A549 (cell line): ENCODE results near the gene PRKG1. TPM values are rescaled to one million over a fixed set of nuclear protein-coding genes. Genes with fewer than 3 reads are reported as not detected.

Experiments
- ATAC-seq, 2 experiments: fragments of 200-7000 bp in 1 of 2; fragments of >200 bp in 1 of 2; cut with Nextera tagmentation in 1 of 2; cut with Tn5 transposase in 1 of 2; 3 replicates each; pipeline versions ENCODE4 v1.8.0 to v1.9.1; 2018 to 2020; ENCODE audit warnings: mild to moderate bottlenecking in 1 of 2, moderate library complexity in 1 of 2
- CTCF ChIA-PET: fragments of 300-600 bp; sonication (Branson Sonifier 250); formaldehyde crosslinking; extraction: SDS; loops from one replicate; lab custom pipeline; 2021; ENCODE audit warnings: antibody characterized with exemption, inconsistent platforms; lab: Yijun Ruan, JAX
- POLR2A ChIA-PET: fragments of 350-600 bp; formaldehyde crosslinking; extraction: SDS; loops from one replicate; lab custom pipeline; 2021; ENCODE audit warnings: antibody characterized with exemption, inconsistent platforms; lab: Yijun Ruan, JAX
- DNase-seq, 2 experiments: peaks; one replicate each; pipeline versions ENCODE4 v3.0.0 to v3.0.0-alpha.2; 2011 to 2016; ENCODE audit warnings: low read depth in 1 of 2, low spot score in 1 of 2
- FAIRE-seq: peaks from 2 replicates; lab custom pipeline; 2011; peaks lifted over from hg19 to GRCh38; lab: Jason Lieb, UNC
- H3K27ac ChIP-seq, 2 experiments: fragments of >200 bp; sonication (Bioruptor Twin); formaldehyde crosslinking; 3 replicates each; pipeline ENCODE4 v1.5.1; 2016 to 2017
- H3K4me1 ChIP-seq: fragments of >200 bp; sonication (Bioruptor Twin); formaldehyde crosslinking; 3 replicates; pipeline ENCODE4 v1.6.1; 2016
- H3K4me2 ChIP-seq: fragments of >200 bp; sonication (Bioruptor Twin); formaldehyde crosslinking; 3 replicates; pipeline ENCODE4 v1.6.1; 2016
- H3K4me3 ChIP-seq: fragments of >200 bp; sonication (Bioruptor Twin); formaldehyde crosslinking; 3 replicates; pipeline ENCODE4 v1.5.1; 2016
- H3K9me3 ChIP-seq: fragments of >200 bp; sonication (Bioruptor Twin); formaldehyde crosslinking; 3 replicates; pipeline ENCODE4 v1.6.1; 2016
- CEBPB ChIP-seq, 2 experiments: fragments of >200 bp in 1 of 2; sonication (Bioruptor Twin) in 1 of 2; formaldehyde crosslinking in 1 of 2; IDR thresholded peaks; 2 replicates each; pipeline ENCODE4 v1.6.1; 2012 to 2016
- CHD2 ChIP-seq: fragments of 150-350 bp; IDR thresholded peaks from 2 replicates; pipeline ENCODE4 v1.6.1; 2014; ENCODE audit warnings: low read length; ENCODE audit not compliant: partially characterized antibody
- ELK1 ChIP-seq: fragments of 150-350 bp; IDR thresholded peaks from 2 replicates; pipeline ENCODE4 v1.6.1; 2014; ENCODE audit warnings: low read depth, mild to moderate bottlenecking, low read length
- ESRRA ChIP-seq: fragments of 150-350 bp; IDR thresholded peaks from 2 replicates; pipeline ENCODE4 v1.6.1; 2014; ENCODE audit warnings: mild to moderate bottlenecking, low read length, borderline replicate concordance
- FOSL2 ChIP-seq, 2 experiments: fragments of 450-650 bp in 1 of 2; fragments of >200 bp in 1 of 2; sonication (Bioruptor Twin) in 1 of 2; formaldehyde crosslinking; IDR thresholded peaks; 2 replicates each; pipeline versions ENCODE4 v1.5.0 to v1.6.1; 2016 to 2020; ENCODE audit warnings: mild to moderate bottlenecking in 1 of 2, moderate library complexity in 1 of 2
- HOXB5 ChIP-seq: fragments of 250-450 bp; sonication (Bioruptor Pico); IDR thresholded peaks from 2 replicates; pipeline ENCODE4 v1.5.0; 2020; ENCODE audit warnings: mild to moderate bottlenecking, moderate library complexity
- KDM1A ChIP-seq: fragments of 200-600 bp; sonication (generic); IDR thresholded peaks from 2 replicates; pipeline ENCODE4 v1.6.1; 2016; ENCODE audit warnings: low read depth, mild to moderate bottlenecking
- KDM5A ChIP-seq: fragments of 200-600 bp; sonication (generic); IDR thresholded peaks from 2 replicates; pipeline ENCODE4 v1.6.1; 2016; ENCODE audit warnings: antibody characterized with exemption, mild to moderate bottlenecking
- MYC ChIP-seq: IDR thresholded peaks from 2 replicates; pipeline ENCODE4 v1.6.1; 2012; ENCODE audit warnings: mild to moderate bottlenecking, inconsistent platforms, low read length, improper control_type of control experiment, borderline replicate concordance
- PHF8 ChIP-seq: fragments of 200-600 bp; sonication (generic); IDR thresholded peaks from 2 replicates; pipeline ENCODE4 v1.6.1; 2016; ENCODE audit warnings: low read depth, mild to moderate bottlenecking, antibody characterized with exemption, moderate library complexity, borderline replicate concordance
- RAD21 ChIP-seq, 2 experiments: fragments of >200 bp in 1 of 2; sonication (Bioruptor Twin) in 1 of 2; formaldehyde crosslinking in 1 of 2; IDR thresholded peaks in 1 of 2; conservative IDR thresholded peaks in 1 of 2; 2 replicates in 1 of 2; 3 replicates in 1 of 2; pipeline ENCODE4 v1.6.1; 2012 to 2018; ENCODE audit warnings: inconsistent platforms in 1 of 2
- USF2 ChIP-seq: fragments of 450-650 bp; IDR thresholded peaks from 2 replicates; pipeline ENCODE4 v1.6.1; 2014; ENCODE audit warnings: antibody characterized with exemption
- ZC3H11A ChIP-seq: fragments of 450-650 bp; IDR thresholded peaks from 2 replicates; pipeline ENCODE4 v1.6.1; 2014; ENCODE audit warnings: antibody characterized with exemption, mild to moderate bottlenecking
- WGBS: methylation state at CpG from one replicate; pipeline ENCODE4 v1.1.6; 2017; ENCODE audit errors: missing lambda C conversion rate; 5-methylcytosine and 5-hydroxymethylcytosine counted together
- polyA plus RNA-seq, 4 experiments: library from polyadenylated mRNA; depleted of rRNA in 3 of 4; stranded (reverse); fragments of >200 nt; fragmentation: RNase III in 1 of 4; extraction: RNeasy Plus Mini Kit Qiagen cat#74134 plus additional on column Dnase treatment in 1 of 4; gene quantifications; 2 replicates in 3 of 4; 3 replicates in 1 of 4; pipeline ENCODE4 v1.2.3, GENCODE V29; 2011 to 2017
- TF ChIP-seq, protein P1 (sequence below): IDR thresholded peaks from 2 replicates; pipeline ENCODE4 v1.6.1; 2012
- TF ChIP-seq, protein P2 (sequence below): fragments of 250-450 bp; sonication (Bioruptor Pico); IDR thresholded peaks from 2 replicates; pipeline ENCODE4 v1.5.0; 2020; ENCODE audit warnings: low read depth, mild to moderate bottlenecking, moderate library complexity
- TF ChIP-seq, protein P3 (sequence below): fragments of 250-450 bp; sonication (Bioruptor Pico); IDR thresholded peaks from 2 replicates; pipeline ENCODE4 v1.5.0; 2021; ENCODE audit warnings: mild to moderate bottlenecking, moderate library complexity, borderline replicate concordance
- TF ChIP-seq, protein P4 (sequence below): fragments of 200-600 bp; sonication (generic); IDR thresholded peaks from 2 replicates; pipeline ENCODE4 v1.6.1; 2016; ENCODE audit warnings: antibody characterized with exemption, mild to moderate bottlenecking, moderate library complexity

The PRKG1 gene
- polyA plus RNA-seq, 2 of the 4 experiments (the other 2 are of a cell fraction): not detected

DNA sequence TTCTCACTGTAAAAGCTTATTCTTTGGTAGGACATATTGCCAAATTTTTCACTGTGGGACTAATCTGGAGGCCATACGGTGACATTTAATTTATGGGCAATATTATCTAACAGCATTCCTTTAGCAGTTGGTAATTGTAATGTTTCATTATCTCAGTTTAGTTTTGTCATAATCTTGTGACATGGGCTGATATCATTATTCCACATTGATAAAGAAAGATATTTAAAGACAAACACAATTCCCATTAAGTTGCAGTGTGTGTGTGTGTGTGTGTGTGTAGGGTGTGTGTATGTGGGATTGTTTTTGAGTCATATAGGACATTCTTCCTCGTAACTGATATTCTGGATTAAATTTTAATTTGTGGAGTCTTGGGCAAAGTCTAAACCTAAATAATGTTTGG lies 238.5 kb downstream of the PRKG1 start:
- Histone ChIP-seq H3K4me3 (no peak overlapping the region), H3K4me1 (no peaks in the 10 kb centered on the region), H3K4me2 (no peak overlapping the region), H3K9me3 (no peaks in the 10 kb centered on the region), H3K27ac (no peak overlapping the region)
- WGBS: 20% methylated on average over 2 of the region's 2 CpGs
- no peak for DNase-seq
- ATAC-seq: no peak
- ChIA-PET CTCF (no interaction called here), POLR2A (no interaction called here)
- TF ChIP-seq KDM1A: no peak
- no peak for TF ChIP-seq ESRRA
- TF ChIP-seq USF2: no peak
- TF ChIP-seq FOSL2 (IDR thresholded peaks at IDR 0.05): no peak
- no peak for TF ChIP-seq FOSL2 (CRISPR knock-in tag; IDR thresholded peaks at IDR 0.05)
- TF ChIP-seq, protein P1, sequence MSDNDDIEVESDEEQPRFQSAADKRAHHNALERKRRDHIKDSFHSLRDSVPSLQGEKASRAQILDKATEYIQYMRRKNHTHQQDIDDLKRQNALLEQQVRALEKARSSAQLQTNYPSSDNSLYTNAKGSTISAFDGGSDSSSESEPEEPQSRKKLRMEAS: no peak
- no peak for TF ChIP-seq RAD21 (conservative IDR thresholded peaks at IDR 0.05 in 1 of 2, IDR thresholded peaks at IDR 0.05 in 1 of 2)
- no peak for TF ChIP-seq CEBPB (IDR thresholded peaks at IDR 0.05)
- TF ChIP-seq ZC3H11A: no peak
- TF ChIP-seq, protein P2, sequence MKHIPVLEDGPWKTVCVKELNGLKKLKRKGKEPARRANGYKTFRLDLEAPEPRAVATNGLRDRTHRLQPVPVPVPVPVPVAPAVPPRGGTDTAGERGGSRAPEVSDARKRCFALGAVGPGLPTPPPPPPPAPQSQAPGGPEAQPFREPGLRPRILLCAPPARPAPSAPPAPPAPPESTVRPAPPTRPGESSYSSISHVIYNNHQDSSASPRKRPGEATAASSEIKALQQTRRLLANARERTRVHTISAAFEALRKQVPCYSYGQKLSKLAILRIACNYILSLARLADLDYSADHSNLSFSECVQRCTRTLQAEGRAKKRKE (CRISPR knock-in tag): no peak
- TF ChIP-seq ELK1: no peak
- TF ChIP-seq, protein P3, sequence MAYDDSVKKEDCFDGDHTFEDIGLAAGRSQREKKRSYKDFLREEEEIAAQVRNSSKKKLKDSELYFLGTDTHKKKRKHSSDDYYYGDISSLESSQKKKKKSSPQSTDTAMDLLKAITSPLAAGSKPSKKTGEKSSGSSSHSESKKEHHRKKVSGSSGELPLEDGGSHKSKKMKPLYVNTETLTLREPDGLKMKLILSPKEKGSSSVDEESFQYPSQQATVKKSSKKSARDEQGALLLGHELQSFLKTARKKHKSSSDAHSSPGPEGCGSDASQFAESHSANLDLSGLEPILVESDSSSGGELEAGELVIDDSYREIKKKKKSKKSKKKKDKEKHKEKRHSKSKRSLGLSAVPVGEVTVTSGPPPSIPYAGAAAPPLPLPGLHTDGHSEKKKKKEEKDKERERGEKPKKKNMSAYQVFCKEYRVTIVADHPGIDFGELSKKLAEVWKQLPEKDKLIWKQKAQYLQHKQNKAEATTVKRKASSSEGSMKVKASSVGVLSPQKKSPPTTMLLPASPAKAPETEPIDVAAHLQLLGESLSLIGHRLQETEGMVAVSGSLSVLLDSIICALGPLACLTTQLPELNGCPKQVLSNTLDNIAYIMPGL (CRISPR knock-in tag): no peak
- no peak for TF ChIP-seq KDM5A
- no peak for TF ChIP-seq PHF8
- no peak for FAIRE-seq

DNA sequence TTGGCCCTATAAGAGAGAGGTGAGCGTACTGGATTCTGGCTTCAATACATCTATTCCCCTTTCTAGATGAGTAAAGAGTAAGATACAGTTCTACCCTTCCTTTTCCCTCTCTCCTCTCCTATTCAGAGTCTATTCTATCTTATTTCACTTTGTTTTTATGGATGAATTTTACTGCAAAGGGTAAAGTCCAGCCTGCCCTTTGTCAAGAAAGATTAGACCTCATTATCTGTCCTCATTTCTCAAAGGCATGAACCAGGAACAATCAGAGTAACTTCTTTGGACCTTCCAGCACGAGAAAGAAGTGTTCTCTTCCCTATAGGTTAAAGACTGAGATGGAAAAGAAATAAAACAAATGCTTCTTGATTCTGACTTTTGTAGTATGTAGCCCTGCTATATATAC lies 239.0 kb downstream of the PRKG1 start:
- ChIA-PET POLR2A (no interaction called here), CTCF (no interaction called here)
- DNase-seq: no peak
- ATAC-seq: no peak
- Histone ChIP-seq H3K27ac (no peak overlapping the region), H3K4me1 (no peaks in the 10 kb centered on the region), H3K4me3 (no peak overlapping the region), H3K9me3 (no peaks in the 10 kb centered on the region), H3K4me2 (no peak overlapping the region)
- WGBS: 3% methylated on average over 2 of the region's 2 CpGs
- no peak for TF ChIP-seq CHD2
- no peak for TF ChIP-seq MYC
- no peak for TF ChIP-seq HOXB5 (CRISPR knock-in tag)
- TF ChIP-seq, protein P4, sequence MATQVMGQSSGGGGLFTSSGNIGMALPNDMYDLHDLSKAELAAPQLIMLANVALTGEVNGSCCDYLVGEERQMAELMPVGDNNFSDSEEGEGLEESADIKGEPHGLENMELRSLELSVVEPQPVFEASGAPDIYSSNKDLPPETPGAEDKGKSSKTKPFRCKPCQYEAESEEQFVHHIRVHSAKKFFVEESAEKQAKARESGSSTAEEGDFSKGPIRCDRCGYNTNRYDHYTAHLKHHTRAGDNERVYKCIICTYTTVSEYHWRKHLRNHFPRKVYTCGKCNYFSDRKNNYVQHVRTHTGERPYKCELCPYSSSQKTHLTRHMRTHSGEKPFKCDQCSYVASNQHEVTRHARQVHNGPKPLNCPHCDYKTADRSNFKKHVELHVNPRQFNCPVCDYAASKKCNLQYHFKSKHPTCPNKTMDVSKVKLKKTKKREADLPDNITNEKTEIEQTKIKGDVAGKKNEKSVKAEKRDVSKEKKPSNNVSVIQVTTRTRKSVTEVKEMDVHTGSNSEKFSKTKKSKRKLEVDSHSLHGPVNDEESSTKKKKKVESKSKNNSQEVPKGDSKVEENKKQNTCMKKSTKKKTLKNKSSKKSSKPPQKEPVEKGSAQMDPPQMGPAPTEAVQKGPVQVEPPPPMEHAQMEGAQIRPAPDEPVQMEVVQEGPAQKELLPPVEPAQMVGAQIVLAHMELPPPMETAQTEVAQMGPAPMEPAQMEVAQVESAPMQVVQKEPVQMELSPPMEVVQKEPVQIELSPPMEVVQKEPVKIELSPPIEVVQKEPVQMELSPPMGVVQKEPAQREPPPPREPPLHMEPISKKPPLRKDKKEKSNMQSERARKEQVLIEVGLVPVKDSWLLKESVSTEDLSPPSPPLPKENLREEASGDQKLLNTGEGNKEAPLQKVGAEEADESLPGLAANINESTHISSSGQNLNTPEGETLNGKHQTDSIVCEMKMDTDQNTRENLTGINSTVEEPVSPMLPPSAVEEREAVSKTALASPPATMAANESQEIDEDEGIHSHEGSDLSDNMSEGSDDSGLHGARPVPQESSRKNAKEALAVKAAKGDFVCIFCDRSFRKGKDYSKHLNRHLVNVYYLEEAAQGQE: no peak
- no peak for FAIRE-seq
